ENCODE results near the gene PAX7.

- TF ChIP-seq CTCF (IDR thresholded peaks at IDR 0.05) (no peak), ZFX (IDR thresholded peaks at IDR 0.05; ENCODE audit: borderline replicate concordance) (no peak)
These were observed 153.8 kb downstream of the PAX7 start for GRCh38 chr1:18784482-18784831.
